T47D (cell line): Measurements from ENCODE around the gene POU3F3.

Experiments
- DNase-seq, 2 experiments: peaks; one replicate each; pipeline versions ENCODE4 v3.0.0 to v3.0.0-alpha.2; 2011 to 2012; ENCODE audit warnings: low read depth in 1 of 2, low spot score in 1 of 2
- JUND ChIP-seq: IDR thresholded peaks from 2 replicates; pipeline ENCODE4 v1.6.1; 2012; ENCODE audit warnings: low read depth
- in situ Hi-C: cut with HindIII; loops from 2 replicates; pipeline ENCODE4 v1.10.0; 2016; ENCODE audit warnings: low sequenced_read_pairs, low pct_unique_long_range_greater_than_20kb

Gene POU3F3

GRCh38 chr2:104901037-104901881, 47.3 kb downstream of the POU3F3 start:
- DNase-seq, result no peak
- no peak for TF ChIP-seq JUND
- in situ Hi-C loops, result no loop called here

GRCh38 chr2:104902317-104902716, 48.4 kb downstream of the POU3F3 start:
- DNase-seq, result no peak
- TF ChIP-seq JUND, result no peak
- in situ Hi-C loops, result no loop called here
